Measurements from ENCODE around the gene TMEM87B. TPM values are rescaled to one million over a fixed set of nuclear protein-coding genes. Genes with fewer than 3 reads are reported as not detected.

The TMEM87B gene
- total and polyA plus RNA-seq, 2 of the 4 experiments (the other 2 are of a cell fraction) = 6.3 to 12.5 TPM

GRCh38 chr2:112166806-112167499 is 111.9 kb downstream of the TMEM87B start:
- Histone ChIP-seq H2AK5ac (ENCODE audit: low read depth, low read length) (no peak overlapping the region), H3K9me3 (ENCODE audit: control insufficient read depth, insufficient read depth, low read length) (no peaks in the 10 kb centered on the region), H4K91ac (ENCODE audit: insufficient read depth, low read depth, low read length) (no peak overlapping the region), H3K79me1 (ENCODE audit: low read depth in 1 of 2, low read length in 2 of 2) (no peaks in the 10 kb centered on the region; a peak in 1 of 4 replicates), H3K4ac (ENCODE audit: low read depth, low read length) (no peak overlapping the region), H2AK9ac (replicated peaks; ENCODE audit: low read depth, low read length, poor library complexity) (peak overlapping the region; percentile 62), H3K9me1 (ENCODE audit: insufficient read depth, low read length) (no peaks in the 10 kb centered on the region), H3K4me1 (ENCODE audit: control insufficient read depth, insufficient read depth, low read length) (no peaks in the 10 kb centered on the region), H2BK20ac (ENCODE audit: low read depth, low read length) (no peak overlapping the region), H3K4me2 (ENCODE audit: low read depth, low read length) (no peak overlapping the region), H3K27me3 (ENCODE audit: control insufficient read depth, insufficient read depth, low read length) (no peaks in the 10 kb centered on the region; the same call in 1 of the 2 replicates), H3K18ac (ENCODE audit: low read depth, low read length) (no peak overlapping the region), H2AFZ (replicated peaks; ENCODE audit: low read length, poor library complexity) (no peak overlapping the region), H3K14ac (replicated peaks; ENCODE audit: low read depth, low read length) (no peak overlapping the region), H2BK5ac (ENCODE audit: low read depth, low read length, poor library complexity, severe bottlenecking) (no peak overlapping the region), H4K8ac (ENCODE audit: low read depth in 2 of 2, low read length in 2 of 2) (no peak overlapping the region), H3K27ac (ENCODE audit: insufficient read depth, low read length) (no peak overlapping the region), H3K56ac (ENCODE audit: extremely low read depth, insufficient read depth, low read length) (no peak overlapping the region), H3K23ac (ENCODE audit: low read depth, low read length) (no peak overlapping the region), H4K20me1 (ENCODE audit: insufficient read depth, low read length) (no peaks in the 10 kb centered on the region), H2BK120ac (ENCODE audit: low read depth, low read length) (no peak overlapping the region), H3K9ac (ENCODE audit: low read depth, low read length) (no peak overlapping the region), H2BK15ac (ENCODE audit: low read depth, low read length) (no peak overlapping the region), H4K5ac (ENCODE audit: low read depth, low read length) (no peak overlapping the region), H3K36me3 (ENCODE audit: control insufficient read depth, insufficient read depth, low read length) (no peaks in the 10 kb centered on the region), H3K4me3 (ENCODE audit: insufficient read depth, low read depth, low read length) (no peak overlapping the region)
- DNase-seq (no peak), ATAC-seq (ENCODE audit: low read depth) (no peak)
- intact Hi-C loops (cut with micrococcal nuclease) (no loop called here), in situ Hi-C loops (cut with MboI; ENCODE audit: low sequenced_read_pairs) (no loop called here), dilution Hi-C loops (cut with HindIII; ENCODE audit: low sequenced_read_pairs, unreplicated experiment) (no loop called here)
- ChIA-PET POLR2A (ENCODE audit: unreplicated experiment) (no interaction called here), CTCF (no interaction called here)
- WGBS, 2 experiments (ENCODE audit: extremely low coverage in 2 of 2, insufficient read length in 1 of 2) = 86% methylated on average over 2 of the region's 14 CpGs; no CpG with 5 or more reads in 1 of the 2 experiments
- TF ChIP-seq CHD1 (IDR thresholded peaks at IDR 0.05; ENCODE audit: low read depth, low read length) (no peak), CEBPB (IDR thresholded peaks at IDR 0.05; ENCODE audit: low read depth, low read length) (no peak), RAD21 (IDR thresholded peaks at IDR 0.05; ENCODE audit: low read length) (no peak), MAZ (IDR thresholded peaks at IDR 0.05; ENCODE audit: borderline replicate concordance, low read depth, low read length) (no peak), MAFK (IDR thresholded peaks at IDR 0.05; ENCODE audit: low read depth, low read length) (no peak), CTCF (conservative IDR thresholded peaks at IDR 0.05; ENCODE audit: low read depth, low read length) (no peak)
- no TSS peak for BruUV-seq (replicated peaks)

Measured in IMR-90 (cell line).